Mesenteric fat pad (tissue), 1 donor: ENCODE results near the gene SEMA4A. TPM values are rescaled to one million over a fixed set of nuclear protein-coding genes. Genes with fewer than 3 reads are reported as not detected.

Source experiments
- DNase-seq: peaks from one replicate; pipeline ENCODE4 v3.0.0-alpha.2; 2020; ENCODE audit warnings: low spot score
- total RNA-seq: library from RNA; stranded (reverse); fragmentation: NEBNext Ultra II Directional; extraction: Animal tissue kit (Norgen Biotek cat#: 25700); gene quantifications from one replicate; pipeline ENCODE4 v1.2.1, GENCODE V29; 2021
- donor health status: DM: yes; HTN: yes; CAD: no.

The SEMA4A gene
- total RNA-seq, 1 donor from 2014 or later = 31.9 TPM

GRCh38 chr1:156134716-156135435 lies 18.5 kb upstream of the SEMA4A start:
- no peak for DNase-seq

- no peak for DNase-seq
Observed at GRCh38 chr1:156135930-156136871, 17.2 kb upstream of the SEMA4A start.

GRCh38 chr1:156136970-156137483 lies 16.4 kb upstream of the SEMA4A start:
- no peak for DNase-seq

GRCh38 chr1:156138458-156138867 lies 14.9 kb upstream of the SEMA4A start:
- no peak for DNase-seq

GRCh38 chr1:156140879-156141707 lies 12.3 kb upstream of the SEMA4A start:
- DNase-seq = no peak

- no peak for DNase-seq
Observed at GRCh38 chr1:156143765-156144489, 9.5 kb upstream of the SEMA4A start.

GRCh38 chr1:156144742-156145141 lies 8.6 kb upstream of the SEMA4A start:
- DNase-seq = no peak

GRCh38 chr1:156145650-156146019 lies 7.8 kb upstream of the SEMA4A start:
- no peak for DNase-seq

- no peak for DNase-seq
Observed at GRCh38 chr1:156146020-156146768, 7.2 kb upstream of the SEMA4A start.

GRCh38 chr1:156146769-156147405 lies 6.5 kb upstream of the SEMA4A start:
- no peak for DNase-seq

- no peak for DNase-seq
Observed at GRCh38 chr1:156148216-156148615, 5.2 kb upstream of the SEMA4A start.

GRCh38 chr1:156149374-156150332 lies 3.7 kb upstream of the SEMA4A start:
- no peak for DNase-seq

GRCh38 chr1:156150333-156151011 lies 2.9 kb upstream of the SEMA4A start:
- DNase-seq = no peak

- no peak for DNase-seq
Observed at GRCh38 chr1:156151093-156151688, 2.2 kb upstream of the SEMA4A start.

GRCh38 chr1:156152628-156153027 lies 757 bp upstream of the SEMA4A start:
- no peak for DNase-seq

GRCh38 chr1:156154317-156154749 lies 948 bp downstream of the SEMA4A start:
- DNase-seq = no peak
